RWPE1 (cell line): Measurements from ENCODE around the gene SYT7.

ENCODE experiments used
- CTCF ChIA-PET: fragments of 350-600 bp; sonication (Branson Sonifier 250); formaldehyde crosslinking; extraction: SDS; loops from one replicate; lab custom pipeline; 2021; lab: Yijun Ruan, JAX
- POLR2A ChIA-PET: fragments of 400-600 bp; formaldehyde crosslinking; extraction: SDS; loops from one replicate; lab custom pipeline; 2020; ENCODE audit warnings: antibody characterized with exemption; ENCODE audit not compliant: low non-redundant PET; lab: Yijun Ruan, JAX
- DNase-seq: peaks from one replicate; pipeline ENCODE4 v3.0.0; 2012; ENCODE audit warnings: low spot score
- H3K27ac ChIP-seq: fragments of 450-650 bp; 2 replicates; pipeline ENCODE4 v1.5.1; 2017
- TF ChIP-seq, protein P1 (sequence below): fragments of 450-650 bp; conservative IDR thresholded peaks from 2 replicates; pipeline ENCODE4 v1.5.1; 2017; ENCODE audit warnings: low read depth, mild to moderate bottlenecking

SYT7 gene

DNA sequence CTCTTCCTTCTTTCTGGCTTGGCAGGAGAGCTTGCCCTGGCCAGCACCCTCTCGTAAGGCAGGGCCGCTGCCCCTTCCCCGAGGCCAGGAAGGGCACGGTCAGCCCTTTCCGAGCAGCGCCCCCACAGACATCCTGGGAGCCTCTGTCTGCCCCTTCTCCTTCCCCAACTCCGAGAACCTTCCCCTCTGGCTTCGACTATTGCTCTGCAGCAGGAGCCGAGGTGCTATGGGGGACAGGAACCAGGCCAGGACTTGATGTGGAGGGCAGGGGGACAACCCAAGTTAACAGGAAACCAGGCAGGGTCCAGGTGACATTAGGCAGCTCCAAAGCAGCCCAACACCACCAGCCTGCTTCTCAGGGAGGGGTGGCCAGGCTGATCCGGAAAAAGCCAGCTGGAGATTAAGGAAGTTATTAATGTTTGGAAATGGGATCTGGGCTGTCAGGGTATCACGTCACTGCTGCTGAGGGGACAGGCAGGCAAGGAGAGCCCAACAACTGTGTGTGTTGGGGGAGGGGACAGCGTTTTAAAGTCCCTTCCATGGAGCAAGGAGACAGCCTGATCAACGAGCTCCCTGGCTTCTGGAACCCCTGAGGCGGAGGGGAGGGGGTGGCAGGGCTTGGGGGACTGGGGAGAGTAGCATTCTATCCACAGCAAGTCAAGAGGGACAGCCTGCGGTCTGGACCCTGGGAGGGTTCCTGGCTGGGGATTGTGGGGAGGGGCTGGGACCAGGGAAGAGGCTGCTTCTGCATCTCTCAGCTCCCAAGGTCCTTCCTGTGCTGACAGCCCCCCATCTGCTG, 27.3 kb downstream of the SYT7 start:
- ChIA-PET CTCF (interaction anchor here (0.6 to 1.2 kb wide), 5 partner anchors 13 to 344 kb away, joined by 3 to 5 read pairs (median 3); no protein-coding TSS in a partner anchor), POLR2A (no interaction called here)
- TF ChIP-seq, protein P1, sequence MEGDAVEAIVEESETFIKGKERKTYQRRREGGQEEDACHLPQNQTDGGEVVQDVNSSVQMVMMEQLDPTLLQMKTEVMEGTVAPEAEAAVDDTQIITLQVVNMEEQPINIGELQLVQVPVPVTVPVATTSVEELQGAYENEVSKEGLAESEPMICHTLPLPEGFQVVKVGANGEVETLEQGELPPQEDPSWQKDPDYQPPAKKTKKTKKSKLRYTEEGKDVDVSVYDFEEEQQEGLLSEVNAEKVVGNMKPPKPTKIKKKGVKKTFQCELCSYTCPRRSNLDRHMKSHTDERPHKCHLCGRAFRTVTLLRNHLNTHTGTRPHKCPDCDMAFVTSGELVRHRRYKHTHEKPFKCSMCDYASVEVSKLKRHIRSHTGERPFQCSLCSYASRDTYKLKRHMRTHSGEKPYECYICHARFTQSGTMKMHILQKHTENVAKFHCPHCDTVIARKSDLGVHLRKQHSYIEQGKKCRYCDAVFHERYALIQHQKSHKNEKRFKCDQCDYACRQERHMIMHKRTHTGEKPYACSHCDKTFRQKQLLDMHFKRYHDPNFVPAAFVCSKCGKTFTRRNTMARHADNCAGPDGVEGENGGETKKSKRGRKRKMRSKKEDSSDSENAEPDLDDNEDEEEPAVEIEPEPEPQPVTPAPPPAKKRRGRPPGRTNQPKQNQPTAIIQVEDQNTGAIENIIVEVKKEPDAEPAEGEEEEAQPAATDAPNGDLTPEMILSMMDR: no peak
- no peak overlapping the region for H3K27ac ChIP-seq
- DNase-seq: no peak

DNA sequence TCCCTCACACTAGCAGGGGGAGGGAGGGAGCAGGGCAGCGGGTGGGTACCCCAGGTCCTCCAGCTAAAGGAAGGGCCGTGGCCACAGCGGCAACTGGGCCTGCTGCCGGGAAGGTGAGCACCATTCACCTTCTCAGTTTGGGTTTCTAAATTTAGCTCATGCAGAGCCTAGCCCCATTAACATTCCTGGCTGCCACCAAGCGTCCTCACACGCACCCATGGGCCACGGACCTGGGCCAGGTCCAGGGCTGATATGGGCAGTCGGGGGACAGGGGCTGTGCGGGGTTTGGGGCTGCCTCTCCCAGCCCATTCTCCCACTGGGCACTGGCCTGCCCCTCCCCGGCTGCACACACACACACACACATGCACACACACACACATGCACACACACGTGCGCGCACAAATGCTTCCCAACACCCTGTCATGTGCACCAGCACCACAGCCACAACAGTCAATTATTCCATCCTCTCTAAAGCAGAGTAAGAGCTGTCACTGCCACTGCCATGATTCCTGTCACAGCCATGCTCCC, 28.7 kb downstream of the SYT7 start:
- TF ChIP-seq, protein P1: no peak
- ChIA-PET POLR2A (no interaction called here), CTCF (interaction anchor here (1.0 kb wide), 1 partner anchor 12 kb away, joined by 5 read pairs; no protein-coding TSS in a partner anchor)
- H3K27ac ChIP-seq: no peak overlapping the region; the same call in 1 of the 2 replicates
- DNase-seq: no peak

DNA sequence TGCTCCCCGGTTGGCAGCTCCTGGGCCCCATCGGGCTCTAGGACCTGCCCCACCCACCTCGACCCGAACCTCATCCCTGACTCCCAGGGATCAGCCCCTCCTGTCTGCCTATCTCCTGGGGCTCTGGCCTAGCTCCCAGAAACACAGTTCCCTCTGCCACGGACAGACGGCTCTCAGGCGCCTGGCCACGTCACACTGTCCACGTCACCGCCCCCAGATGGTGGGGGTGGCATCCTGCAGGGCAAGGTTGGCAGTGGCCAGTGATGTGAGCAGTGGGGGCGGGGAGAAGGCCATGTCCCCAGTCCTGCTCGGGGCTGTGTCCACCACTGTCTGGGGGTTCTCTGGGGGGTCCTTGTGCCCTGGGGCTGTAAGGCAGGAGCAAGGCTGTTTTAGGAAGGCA, 29.2 kb downstream of the SYT7 start:
- POLR2A ChIA-PET: no interaction called here
- no peak overlapping the region for H3K27ac ChIP-seq
- CTCF ChIA-PET: interaction anchor here (1.0 kb wide), 1 partner anchor 11 kb away, joined by 5 read pairs; no protein-coding TSS in a partner anchor
- TF ChIP-seq, protein P1: no peak
- no peak for DNase-seq

DNA sequence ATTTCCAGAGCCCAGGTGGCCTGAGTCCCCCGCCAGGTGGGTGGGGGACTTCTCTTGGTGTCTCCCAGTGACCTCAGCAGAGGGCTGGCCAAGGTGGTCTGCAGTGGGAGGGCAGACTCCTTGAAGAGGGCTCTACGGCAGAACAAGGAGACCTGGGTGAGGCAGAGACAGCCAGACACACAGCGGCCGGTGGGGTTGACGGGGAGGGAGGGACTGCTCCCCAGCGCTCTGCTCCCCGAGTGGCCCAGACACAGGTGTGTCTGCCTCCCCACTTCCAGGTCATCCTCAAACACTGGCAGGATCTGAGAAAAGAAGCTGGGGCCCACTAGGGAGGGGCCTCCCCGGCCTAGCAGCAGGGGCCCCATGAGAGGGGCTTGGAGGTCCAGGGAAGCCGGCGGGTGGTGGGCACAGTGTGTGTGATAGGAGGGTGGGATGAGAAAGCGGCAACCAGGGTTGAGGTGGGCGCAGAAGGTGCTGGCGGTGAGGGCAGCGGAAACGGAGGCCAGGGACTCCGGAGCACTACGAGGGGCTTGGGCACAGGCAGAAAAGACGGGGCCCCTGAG, 30.1 kb downstream of the SYT7 start:
- ChIA-PET CTCF (no interaction called here), POLR2A (no interaction called here)
- no peak for DNase-seq
- TF ChIP-seq, protein P1: no peak
- H3K27ac ChIP-seq: no peak overlapping the region

DNA sequence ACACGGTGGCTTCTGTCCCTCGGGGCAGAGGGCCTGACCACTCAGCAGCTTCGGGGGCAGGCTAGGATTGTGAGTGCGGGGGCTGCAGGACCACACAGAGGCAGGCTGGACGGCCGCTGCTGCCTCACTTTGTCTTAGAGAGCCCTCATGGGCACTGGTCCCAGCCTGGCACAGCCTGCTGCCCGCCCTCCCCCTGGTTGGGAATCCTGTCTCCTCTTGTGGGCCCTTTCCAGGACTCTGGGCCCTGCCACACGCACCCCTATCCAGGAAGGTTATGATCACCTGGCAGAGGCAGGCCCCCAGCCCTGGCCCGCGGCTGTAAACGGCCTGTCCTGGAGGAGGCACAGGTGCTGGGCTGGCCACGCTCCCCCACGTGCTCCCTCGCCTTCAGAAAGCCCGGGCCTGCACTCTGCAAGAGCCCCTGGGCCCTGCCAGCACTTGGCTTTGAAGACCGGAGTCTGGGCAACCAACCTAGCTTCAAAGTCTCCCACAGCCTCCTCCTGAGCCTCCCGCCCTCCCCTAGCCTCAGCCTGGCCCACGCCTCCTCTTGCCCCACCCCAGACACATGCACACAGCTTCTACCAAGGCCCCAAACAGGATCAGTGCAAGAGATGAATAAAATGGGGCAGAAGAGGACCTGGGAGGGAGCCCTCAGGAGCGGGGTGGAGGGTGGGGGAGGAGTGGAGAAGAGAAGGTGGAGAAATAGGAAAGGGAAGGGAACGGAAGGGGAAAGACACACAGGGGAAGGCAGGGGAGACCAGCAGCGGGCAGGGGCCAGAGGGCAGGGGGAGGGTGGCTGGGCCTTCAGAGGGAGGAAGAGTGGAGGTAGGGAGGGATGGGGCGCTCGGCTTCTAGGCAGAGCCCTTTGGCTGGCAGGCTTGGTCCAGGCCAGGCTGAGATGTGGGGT, 31.0 kb downstream of the SYT7 start:
- POLR2A ChIA-PET: no interaction called here
- peak overlapping the region; percentile 20; the same call in 1 of the 2 replicates for H3K27ac ChIP-seq
- CTCF ChIA-PET: no interaction called here
- TF ChIP-seq, protein P1: no peak
- DNase-seq: no peak

DNA sequence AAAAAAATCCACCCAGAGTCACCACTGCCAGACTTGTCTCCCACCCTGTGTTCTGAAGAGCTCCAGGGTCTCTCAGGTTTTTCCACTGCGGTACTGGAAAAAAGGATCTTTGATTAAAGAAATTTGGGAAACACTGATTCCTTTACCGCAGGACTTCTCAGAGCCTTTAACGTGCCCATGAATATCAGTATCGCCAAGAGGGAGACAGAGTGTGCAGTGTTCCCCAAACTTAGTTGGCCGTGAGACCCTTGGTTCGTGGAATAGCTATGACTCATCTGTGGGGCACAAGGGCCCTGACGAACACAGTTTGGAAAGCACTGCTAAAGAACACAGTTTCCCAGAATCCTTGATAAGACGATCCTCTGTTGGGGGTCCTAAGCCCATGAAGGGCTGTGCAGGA, 31.7 kb downstream of the SYT7 start:
- POLR2A ChIA-PET: no interaction called here
- TF ChIP-seq, protein P1: no peak
- CTCF ChIA-PET: no interaction called here
- H3K27ac ChIP-seq: peak overlapping the region; percentile 20; the same call in 1 of the 2 replicates
- no peak for DNase-seq
